ENCODE data around the gene RRP15. TPM values are rescaled to one million over a fixed set of nuclear protein-coding genes. Genes with fewer than 3 reads are reported as not detected.

RRP15 gene
- total and polyA plus RNA-seq, 2 of the 13 experiments (the other 11 are each of a cell fraction or from before 2014, with no cell fraction given), result 2.1 to 37.5 TPM

DNA sequence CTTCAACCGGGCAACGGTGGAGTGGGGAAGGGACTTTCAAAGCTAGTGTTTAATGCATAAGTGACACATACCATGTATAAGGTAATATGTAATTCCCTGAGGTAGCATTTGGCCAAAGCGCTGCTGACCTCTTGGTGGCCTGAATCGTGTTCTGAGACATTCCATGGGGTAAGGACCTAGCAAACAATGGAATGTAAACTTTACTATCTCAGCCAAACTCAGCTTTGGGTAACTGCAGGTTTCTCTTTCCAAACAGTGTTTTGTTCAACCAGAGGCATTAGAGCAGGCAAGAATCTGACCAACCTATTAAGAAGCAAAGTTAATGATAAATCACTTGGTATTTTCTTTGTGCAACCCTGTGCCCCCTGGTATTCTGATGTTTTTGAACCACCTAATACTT is 82.0 kb downstream of the RRP15 start (continued):
- TF ChIP-seq HNF1A (IDR thresholded peaks at IDR 0.05; ENCODE audit: low read depth), result peak; percentile 53
- peak; percentile 54; the same call in 1 of the 2 replicates for TF ChIP-seq HNF1A (CRISPR knock-in tag; IDR thresholded peaks at IDR 0.05; ENCODE audit: borderline replicate concordance)
- TF ChIP-seq, protein P1, sequence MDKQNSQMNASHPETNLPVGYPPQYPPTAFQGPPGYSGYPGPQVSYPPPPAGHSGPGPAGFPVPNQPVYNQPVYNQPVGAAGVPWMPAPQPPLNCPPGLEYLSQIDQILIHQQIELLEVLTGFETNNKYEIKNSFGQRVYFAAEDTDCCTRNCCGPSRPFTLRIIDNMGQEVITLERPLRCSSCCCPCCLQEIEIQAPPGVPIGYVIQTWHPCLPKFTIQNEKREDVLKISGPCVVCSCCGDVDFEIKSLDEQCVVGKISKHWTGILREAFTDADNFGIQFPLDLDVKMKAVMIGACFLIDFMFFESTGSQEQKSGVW (CRISPR knock-in tag; IDR thresholded peaks at IDR 0.05; ENCODE audit: borderline replicate concordance), result no peak
- TF ChIP-seq RFX3 (CRISPR knock-in tag; IDR thresholded peaks at IDR 0.05), result no peak
- no peak for TF ChIP-seq SIX4 (CRISPR knock-in tag; IDR thresholded peaks at IDR 0.05)
- TF ChIP-seq IKZF5 (CRISPR knock-in tag; IDR thresholded peaks at IDR 0.05), result no peak
- TF ChIP-seq POLR2G (IDR thresholded peaks at IDR 0.05; ENCODE audit: low read depth, low read length), result no peak
- TF ChIP-seq, protein P2, sequence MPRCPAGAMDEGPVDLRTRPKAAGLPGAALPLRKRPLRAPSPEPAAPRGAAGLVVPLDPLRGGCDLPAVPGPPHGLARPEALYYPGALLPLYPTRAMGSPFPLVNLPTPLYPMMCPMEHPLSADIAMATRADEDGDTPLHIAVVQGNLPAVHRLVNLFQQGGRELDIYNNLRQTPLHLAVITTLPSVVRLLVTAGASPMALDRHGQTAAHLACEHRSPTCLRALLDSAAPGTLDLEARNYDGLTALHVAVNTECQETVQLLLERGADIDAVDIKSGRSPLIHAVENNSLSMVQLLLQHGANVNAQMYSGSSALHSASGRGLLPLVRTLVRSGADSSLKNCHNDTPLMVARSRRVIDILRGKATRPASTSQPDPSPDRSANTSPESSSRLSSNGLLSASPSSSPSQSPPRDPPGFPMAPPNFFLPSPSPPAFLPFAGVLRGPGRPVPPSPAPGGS (CRISPR knock-in tag; IDR thresholded peaks at IDR 0.05), result no peak
- peak; percentile 46; the same call in 1 of the 2 replicates for TF ChIP-seq AHDC1 (CRISPR knock-in tag; IDR thresholded peaks at IDR 0.05; ENCODE audit: borderline replicate concordance)
- no peak for TF ChIP-seq FOXP4 (CRISPR knock-in tag; IDR thresholded peaks at IDR 0.05)
- TF ChIP-seq SNAPC2 (CRISPR knock-in tag; IDR thresholded peaks at IDR 0.05), result 0 out of 2 replicates have a peak, but pooled peaks have one; percentile 50
- no peak for TF ChIP-seq PHB2 (IDR thresholded peaks at IDR 0.05; ENCODE audit: partially characterized antibody)
- TF ChIP-seq KDM4B (CRISPR knock-in tag; IDR thresholded peaks at IDR 0.05), result no peak
- TF ChIP-seq ZEB1 (IDR thresholded peaks at IDR 0.05; ENCODE audit: insufficient replicate concordance, low read depth), result peak; percentile 2

Measured in HepG2 (cell line).